Heart left ventricle (tissue), 16 donors: Measurements from ENCODE around the gene SLC37A1. TPM values are rescaled to one million over a fixed set of nuclear protein-coding genes. Genes with fewer than 3 reads are reported as not detected.

Source experiments
- ATAC-seq, 4 donors: fragments of 200-7000 bp; cut with Tn5 transposase; one replicate each; pipeline ENCODE4 v1.9.1; 2020 to 2022; ENCODE audit warnings: moderate library complexity in 4 of 4, mild to moderate bottlenecking in 3 of 4, moderate number of reproducible peaks in 1 of 4
- DNase-seq, 5 donors: peaks; one replicate each; pipeline ENCODE4 v3.0.0-alpha.2; 2020
- H3K27ac ChIP-seq, 12 donors: fragments of 200-600 bp; sonication (generic) in 4 of 12; one replicate each; pipeline versions ENCODE4 v1.5.0 to v1.8.0; 2016 to 2022; ENCODE audit warnings: mild to moderate bottlenecking in 2 of 12
- H3K27me3 ChIP-seq, 9 donors: fragments of 200-600 bp; sonication (generic) in 2 of 9; one replicate each; pipeline versions ENCODE4 v1.5.1 to v1.8.0; 2016 to 2022; ENCODE audit warnings: mild to moderate bottlenecking in 3 of 9
- H3K36me3 ChIP-seq, 9 donors: fragments of 200-600 bp; sonication (generic) in 2 of 9; one replicate each; pipeline versions ENCODE4 v1.5.0 to v1.8.0; 2018 to 2022; ENCODE audit warnings: mild to moderate bottlenecking in 2 of 9
- H3K4me1 ChIP-seq, 12 donors: fragments of 200-600 bp; sonication (generic) in 4 of 12; one replicate each; pipeline versions ENCODE4 v1.5.0 to v1.8.0; 2016 to 2022; ENCODE audit warnings: mild to moderate bottlenecking in 3 of 12
- H3K4me3 ChIP-seq, 12 donors: fragments of 200-600 bp; sonication (generic) in 4 of 12; one replicate each; pipeline versions ENCODE4 v1.5.0 to v1.8.0; 2017 to 2022; ENCODE audit warnings: mild to moderate bottlenecking in 9 of 12, moderate library complexity in 4 of 12
- H3K9me3 ChIP-seq, 12 donors: fragments of 200-600 bp; sonication (generic) in 4 of 12; one replicate each; pipeline versions ENCODE4 v1.5.0 to v1.8.0; 2016 to 2022; ENCODE audit warnings: mild to moderate bottlenecking in 1 of 12
- POLR2A ChIP-seq, 2 donors: fragments of 450-650 bp; IDR thresholded peaks; one replicate each; pipeline ENCODE4 v1.6.1; 2017; ENCODE audit warnings: antibody characterized with exemption in 2 of 2, mild to moderate bottlenecking in 2 of 2, moderate library complexity in 2 of 2
- WGBS, 4 donors: extraction: QIAGEN DNeasy Blood & Tissue Kit in 2 of 4; methylation state at CpG; one replicate each; pipeline versions ENCODE4 v1.1.5 to v1.1.7; 2013 to 2018; 5-methylcytosine and 5-hydroxymethylcytosine counted together
- intact Hi-C, 10 donors: fragments of 100-400 bp; cut with DNase I; formaldehyde crosslinking; loops; one replicate each; pipeline versions ENCODE4 v1.11.1 to v1.14.2; 2022
- polyA plus RNA-seq, 2 donors: library from polyadenylated mRNA; stranded (reverse); fragments of 200-250 nt; gene quantifications; one replicate each; pipeline ENCODE4 v1.2.3, GENCODE V29; 2013
- total RNA-seq, 9 donors: library from RNA; depleted of rRNA in 2 of 9; stranded (reverse); fragments of >200 nt in 2 of 9; fragmentation: NEBNext Ultra II Directional in 3 of 9; extraction: Animal tissue kit (Norgen Biotek cat#: 25700) in 3 of 9; gene quantifications; one replicate each; pipeline versions ENCODE4 v1.1.0 to v1.2.4, GENCODE V29; 2016 to 2023
- TF ChIP-seq, protein P1 (sequence below), 12 donors: fragments of 200-600 bp; sonication (generic) in 4 of 12; IDR thresholded peaks; one replicate each; pipeline versions ENCODE4 v1.5.0 to v1.8.0; 2018 to 2022; ENCODE audit warnings: antibody characterized with exemption in 12 of 12, mild to moderate bottlenecking in 5 of 12
- donor health status: ischemic (EF 13 %, LVEDD 7.1; RV severe dilation, severe dysfunction).
- donor health status: healthy with polysubstance abuse.
- donor health status: DM: no; HTN: yes; CAD: no.
- donor health status: DM: no; HTN: no; CAD: no.
- donor health status: ischemic (EF 25% LVEDD 6.9; RV normal size, moderate dysfunction).
- donor health status: ischemic (EF 25% LVEDD 5.7; RV mildly dilated, moderate dysfunction).
- donor health status: healthy.
- donor health status: DM: yes; HTN: yes; CAD: no.
- donor health status: ischemic (EF 35%, LVEDD 5.7; RV mildly dilated, moderate dysfunction).
- donor health status: nonischemic (EF 11% LVEDD 7.7; RV severe dilation, severe dysfunction).
- donor health status: DM: yes; HTN: yes; CAD: no.
- donor health status: PGD.
- donor health status: ischemic (EF 29% LVEDD 5.4; RV normal size, mild dysfunction).
- donor health status: nonischemic (EF 23%, LVEDD 6.1; RV moderate dilation, normal function).

Gene SLC37A1
- total and polyA plus RNA-seq, 11 donors = 2.2 to 13.0 (median 3.8) TPM

DNA sequence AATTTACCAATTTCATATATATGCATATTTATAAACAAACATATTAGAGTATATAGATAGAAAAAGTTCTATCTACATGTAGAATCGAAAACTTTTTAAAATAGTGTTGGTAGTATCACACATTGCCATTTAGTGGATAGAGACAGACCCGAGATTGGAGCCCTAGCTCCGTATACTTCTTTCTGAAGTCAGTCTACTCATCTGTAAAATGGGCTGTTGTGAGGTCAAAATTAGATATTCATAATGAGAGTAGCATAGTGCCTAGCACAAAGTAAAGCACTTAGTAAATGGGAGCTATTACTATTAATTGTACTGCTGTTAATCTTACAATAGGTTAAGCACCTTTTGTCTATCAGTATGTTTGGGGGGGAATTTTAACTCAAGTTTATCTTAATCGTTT lies 13.4 kb upstream of the SLC37A1 start:
- H3K4me1 ChIP-seq = peaks cover 0 to 14% (median 7%) of the 10 kb centered on the region in 12 donors
- ATAC-seq (no peak), DNase-seq (no peak)
- H3K9me3 ChIP-seq = no peaks in the 10 kb centered on the region
- intact Hi-C loops = loop anchor here in 1 of 10 donors (10.0 kb wide), 1 partner anchor 65 kb away; no protein-coding TSS in a partner anchor
- no peak overlapping the region for H3K4me3 ChIP-seq
- 89 to 92% (median 90%) methylated on average over 4 of the region's 4 CpGs for WGBS, 4 donors
- no peaks in the 10 kb centered on the region for H3K36me3 ChIP-seq
- TF ChIP-seq, protein P1, sequence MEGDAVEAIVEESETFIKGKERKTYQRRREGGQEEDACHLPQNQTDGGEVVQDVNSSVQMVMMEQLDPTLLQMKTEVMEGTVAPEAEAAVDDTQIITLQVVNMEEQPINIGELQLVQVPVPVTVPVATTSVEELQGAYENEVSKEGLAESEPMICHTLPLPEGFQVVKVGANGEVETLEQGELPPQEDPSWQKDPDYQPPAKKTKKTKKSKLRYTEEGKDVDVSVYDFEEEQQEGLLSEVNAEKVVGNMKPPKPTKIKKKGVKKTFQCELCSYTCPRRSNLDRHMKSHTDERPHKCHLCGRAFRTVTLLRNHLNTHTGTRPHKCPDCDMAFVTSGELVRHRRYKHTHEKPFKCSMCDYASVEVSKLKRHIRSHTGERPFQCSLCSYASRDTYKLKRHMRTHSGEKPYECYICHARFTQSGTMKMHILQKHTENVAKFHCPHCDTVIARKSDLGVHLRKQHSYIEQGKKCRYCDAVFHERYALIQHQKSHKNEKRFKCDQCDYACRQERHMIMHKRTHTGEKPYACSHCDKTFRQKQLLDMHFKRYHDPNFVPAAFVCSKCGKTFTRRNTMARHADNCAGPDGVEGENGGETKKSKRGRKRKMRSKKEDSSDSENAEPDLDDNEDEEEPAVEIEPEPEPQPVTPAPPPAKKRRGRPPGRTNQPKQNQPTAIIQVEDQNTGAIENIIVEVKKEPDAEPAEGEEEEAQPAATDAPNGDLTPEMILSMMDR (IDR thresholded peaks at IDR 0.05) = no peak
- TF ChIP-seq POLR2A (IDR thresholded peaks at IDR 0.05) = no peak
- no peak overlapping the region for H3K27ac ChIP-seq
- no peaks in the 10 kb centered on the region for H3K27me3 ChIP-seq

DNA sequence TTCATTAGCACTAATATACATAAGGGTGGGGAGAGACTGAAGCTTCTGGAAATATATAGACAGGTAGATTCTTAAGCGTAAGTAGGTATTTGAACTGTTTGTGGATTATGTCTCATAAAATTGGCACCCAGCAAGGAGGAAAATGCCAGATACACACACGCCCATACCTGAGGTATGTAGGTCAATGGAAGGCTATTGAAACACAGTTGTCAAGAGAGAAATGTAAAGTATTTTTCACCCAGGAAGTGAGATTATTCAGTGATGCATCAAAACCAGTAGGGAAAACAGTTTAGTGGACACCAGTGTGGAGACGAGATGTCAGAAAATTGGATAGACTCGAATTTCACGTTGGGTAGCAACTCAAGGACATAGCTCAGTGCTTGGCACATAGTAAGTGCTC lies 12.9 kb upstream of the SLC37A1 start:
- Histone ChIP-seq H3K27me3 (no peaks in the 10 kb centered on the region), H3K27ac (no peak overlapping the region), H3K36me3 (no peaks in the 10 kb centered on the region), H3K4me3 (no peak overlapping the region), H3K9me3 (no peaks in the 10 kb centered on the region), H3K4me1 (peaks cover 0 to 9% (median 6%) of the 10 kb centered on the region in 12 donors)
- 79 to 90% (median 86%) methylated on average over 5 of the region's 5 CpGs for WGBS, 4 donors
- DNase-seq (no peak), ATAC-seq (no peak)
- no peak for TF ChIP-seq POLR2A (IDR thresholded peaks at IDR 0.05)
- TF ChIP-seq, protein P1 (IDR thresholded peaks at IDR 0.05) = no peak
- intact Hi-C loops = loop anchor here in 1 of 10 donors (10.0 kb wide), 1 partner anchor 64 kb away; no protein-coding TSS in a partner anchor

DNA sequence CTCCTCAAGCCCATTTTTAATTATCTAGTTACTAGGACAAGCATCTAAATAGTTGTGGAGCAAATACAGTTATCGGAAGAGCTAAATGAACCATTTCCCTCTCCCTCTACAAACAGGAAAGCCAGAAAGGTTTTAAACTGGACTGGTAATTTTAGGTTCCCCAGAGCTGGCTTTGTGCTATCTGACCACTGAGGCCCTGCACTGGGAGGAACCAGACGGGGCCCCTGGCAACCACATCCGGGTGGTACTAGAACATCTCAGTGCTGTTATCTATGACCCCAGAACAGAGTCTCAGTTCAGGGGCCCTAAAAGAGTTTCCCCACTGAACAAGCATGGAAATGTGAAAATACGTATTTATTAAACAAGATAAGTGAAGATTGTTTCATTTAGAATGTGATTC lies 9.9 kb upstream of the SLC37A1 start:
- intact Hi-C loops = loop anchor here in 1 of 10 donors (10.0 kb wide), 1 partner anchor 61 kb away; no protein-coding TSS in a partner anchor
- DNase-seq = no peak
- Histone ChIP-seq H3K27me3 (no peaks in the 10 kb centered on the region), H3K27ac (no peak overlapping the region), H3K4me1 (no peaks in the 10 kb centered on the region), H3K36me3 (no peaks in the 10 kb centered on the region), H3K4me3 (no peak overlapping the region), H3K9me3 (no peaks in the 10 kb centered on the region)
- 76 to 84% (median 81%) methylated on average over 4 of the region's 4 CpGs for WGBS, 4 donors
- TF ChIP-seq, protein P1 (IDR thresholded peaks at IDR 0.05) = no peak
- no peak for TF ChIP-seq POLR2A (IDR thresholded peaks at IDR 0.05)
- ATAC-seq = no peak

DNA sequence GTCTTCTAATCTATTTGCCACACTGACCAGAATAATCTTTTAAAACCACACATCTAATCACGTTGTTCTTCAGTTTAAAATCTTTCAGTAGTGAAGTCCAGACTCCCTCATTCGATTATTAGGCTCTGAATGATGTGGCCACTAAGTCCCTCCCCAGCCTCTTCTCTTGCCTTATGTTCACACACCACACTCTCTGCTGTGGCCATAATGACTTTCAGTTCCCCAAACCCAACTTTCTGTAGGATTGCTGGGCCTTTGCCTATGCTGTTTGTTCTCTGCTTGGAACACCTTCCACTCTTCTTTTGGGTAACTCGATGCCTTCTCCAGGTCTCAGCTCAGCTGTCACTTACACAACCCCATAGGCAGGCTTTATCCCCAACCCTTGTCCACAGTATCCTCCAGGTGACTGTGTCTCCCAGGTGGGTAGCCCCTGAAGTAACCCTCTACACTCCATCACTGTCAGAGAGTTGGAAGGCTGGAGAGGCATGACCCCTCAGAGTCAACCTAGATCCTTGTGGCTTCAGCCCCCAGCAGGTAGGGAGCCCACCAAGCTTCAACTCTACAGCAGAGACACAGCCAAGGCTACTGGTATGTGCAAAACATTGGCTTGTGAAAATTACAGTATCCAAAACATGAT lies 8.4 kb upstream of the SLC37A1 start:
- Histone ChIP-seq H3K4me3 (no peak overlapping the region), H3K4me1 (no peaks in the 10 kb centered on the region), H3K36me3 (no peaks in the 10 kb centered on the region), H3K27ac (no peak overlapping the region), H3K27me3 (no peaks in the 10 kb centered on the region), H3K9me3 (no peaks in the 10 kb centered on the region)
- DNase-seq (no peak), ATAC-seq (no peak)
- TF ChIP-seq POLR2A (IDR thresholded peaks at IDR 0.05) = no peak
- TF ChIP-seq, protein P1 (IDR thresholded peaks at IDR 0.05) = no peak
- WGBS, 4 donors = 68 to 87% (median 83%) methylated on average over 3 of the region's 3 CpGs
- intact Hi-C loops = loop anchor here in 1 of 10 donors (10.0 kb wide), 1 partner anchor 60 kb away; no protein-coding TSS in a partner anchor
